ENCODE measurements around the gene SOWAHB.

Gene SOWAHB

GRCh38 chr4:76886214-76886613, 11.7 kb downstream of the SOWAHB start:
- Histone ChIP-seq H4K20me1 (ENCODE audit: insufficient read depth, low read length, poor library complexity, severe bottlenecking) (no peaks in the 10 kb centered on the region), H3K9me3 (ENCODE audit: insufficient read depth, low read depth, low read length) (no peaks in the 10 kb centered on the region), H2AFZ (ENCODE audit: low read length) (no peak overlapping the region), H3K4me1 (ENCODE audit: insufficient read depth, low read length, poor library complexity, severe bottlenecking) (no peaks in the 10 kb centered on the region), H3F3A (ENCODE audit: low read depth) (no peaks in the 10 kb centered on the region), H3K36me3 (ENCODE audit: insufficient read depth, low read length) (no peaks in the 10 kb centered on the region), H3K4me2 (ENCODE audit: low read depth, low read length, poor library complexity, severe bottlenecking) (no peak overlapping the region), H3K79me2 (ENCODE audit: insufficient read depth, low read length) (no peaks in the 10 kb centered on the region), H3K27me3 (ENCODE audit: insufficient read depth, low read length, poor library complexity, severe bottlenecking) (no peaks in the 10 kb centered on the region), H3K9ac (ENCODE audit: low read depth, low read length, poor library complexity, severe bottlenecking) (no peak overlapping the region), H3K9me2 (replicated peaks; ENCODE audit: low read depth, low read length) (no peaks in the 10 kb centered on the region), H3K4me3 (ENCODE audit: low read length, poor library complexity, severe bottlenecking) (no peak overlapping the region)
- TF ChIP-seq, protein P1, sequence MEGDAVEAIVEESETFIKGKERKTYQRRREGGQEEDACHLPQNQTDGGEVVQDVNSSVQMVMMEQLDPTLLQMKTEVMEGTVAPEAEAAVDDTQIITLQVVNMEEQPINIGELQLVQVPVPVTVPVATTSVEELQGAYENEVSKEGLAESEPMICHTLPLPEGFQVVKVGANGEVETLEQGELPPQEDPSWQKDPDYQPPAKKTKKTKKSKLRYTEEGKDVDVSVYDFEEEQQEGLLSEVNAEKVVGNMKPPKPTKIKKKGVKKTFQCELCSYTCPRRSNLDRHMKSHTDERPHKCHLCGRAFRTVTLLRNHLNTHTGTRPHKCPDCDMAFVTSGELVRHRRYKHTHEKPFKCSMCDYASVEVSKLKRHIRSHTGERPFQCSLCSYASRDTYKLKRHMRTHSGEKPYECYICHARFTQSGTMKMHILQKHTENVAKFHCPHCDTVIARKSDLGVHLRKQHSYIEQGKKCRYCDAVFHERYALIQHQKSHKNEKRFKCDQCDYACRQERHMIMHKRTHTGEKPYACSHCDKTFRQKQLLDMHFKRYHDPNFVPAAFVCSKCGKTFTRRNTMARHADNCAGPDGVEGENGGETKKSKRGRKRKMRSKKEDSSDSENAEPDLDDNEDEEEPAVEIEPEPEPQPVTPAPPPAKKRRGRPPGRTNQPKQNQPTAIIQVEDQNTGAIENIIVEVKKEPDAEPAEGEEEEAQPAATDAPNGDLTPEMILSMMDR (conservative IDR thresholded peaks at IDR 0.05; ENCODE audit: low read length): no peak
- no peak for TF ChIP-seq EZH2phosphoT487 (IDR thresholded peaks at IDR 0.05; ENCODE audit: borderline replicate concordance)

DNA sequence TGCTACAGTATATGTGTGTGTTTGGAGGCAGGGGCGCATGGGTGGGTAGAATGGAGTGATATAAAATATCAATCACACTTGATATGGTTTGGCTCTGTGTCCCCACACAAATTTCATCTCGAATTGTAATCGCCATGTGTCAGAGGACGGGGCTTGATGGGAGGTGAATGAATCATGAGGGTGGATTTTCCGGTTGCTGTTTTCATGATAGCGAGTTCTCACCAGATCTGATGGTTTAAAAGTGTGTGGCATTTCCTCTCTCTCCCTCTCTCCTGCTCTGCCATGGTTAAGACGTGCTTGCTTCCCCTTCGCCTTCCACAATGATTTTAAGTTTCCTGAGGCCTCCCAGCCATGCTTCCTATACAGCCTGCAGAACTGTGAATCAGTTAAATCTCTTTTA, 14.8 kb downstream of the SOWAHB start:
- Histone ChIP-seq H3F3A (ENCODE audit: low read depth) (no peaks in the 10 kb centered on the region), H3K9me3 (ENCODE audit: insufficient read depth, low read depth, low read length) (no peaks in the 10 kb centered on the region), H3K9ac (ENCODE audit: low read depth, low read length, poor library complexity, severe bottlenecking) (no peak overlapping the region), H3K27me3 (ENCODE audit: insufficient read depth, low read length, poor library complexity, severe bottlenecking) (no peaks in the 10 kb centered on the region), H4K20me1 (ENCODE audit: insufficient read depth, low read length, poor library complexity, severe bottlenecking) (no peaks in the 10 kb centered on the region), H3K4me2 (ENCODE audit: low read depth, low read length, poor library complexity, severe bottlenecking) (no peak overlapping the region), H3K36me3 (ENCODE audit: insufficient read depth, low read length) (no peaks in the 10 kb centered on the region), H3K4me1 (ENCODE audit: insufficient read depth, low read length, poor library complexity, severe bottlenecking) (no peaks in the 10 kb centered on the region), H3K9me2 (replicated peaks; ENCODE audit: low read depth, low read length) (no peaks in the 10 kb centered on the region), H2AFZ (ENCODE audit: low read length) (no peak overlapping the region), H3K4me3 (ENCODE audit: low read length, poor library complexity, severe bottlenecking) (no peak overlapping the region), H3K79me2 (ENCODE audit: insufficient read depth, low read length) (no peaks in the 10 kb centered on the region)
- no peak for TF ChIP-seq EZH2phosphoT487 (IDR thresholded peaks at IDR 0.05; ENCODE audit: borderline replicate concordance)
- TF ChIP-seq, protein P1 (conservative IDR thresholded peaks at IDR 0.05; ENCODE audit: low read length): no peak

- H3K36me3 ChIP-seq (ENCODE audit: insufficient read depth, low read length): no peaks in the 10 kb centered on the region
- no peak overlapping the region for H3K4me3 ChIP-seq (ENCODE audit: low read length, poor library complexity, severe bottlenecking)
- H3K9ac ChIP-seq (ENCODE audit: low read depth, low read length, poor library complexity, severe bottlenecking): no peak overlapping the region
- H4K20me1 ChIP-seq (ENCODE audit: insufficient read depth, low read length, poor library complexity, severe bottlenecking): no peaks in the 10 kb centered on the region
- no peaks in the 10 kb centered on the region for H3K4me1 ChIP-seq (ENCODE audit: insufficient read depth, low read length, poor library complexity, severe bottlenecking)
- H3F3A ChIP-seq (ENCODE audit: low read depth): no peaks in the 10 kb centered on the region
- H2AFZ ChIP-seq (ENCODE audit: low read length): no peak overlapping the region
- no peaks in the 10 kb centered on the region for H3K79me2 ChIP-seq (ENCODE audit: insufficient read depth, low read length)
- no peaks in the 10 kb centered on the region for H3K27me3 ChIP-seq (ENCODE audit: insufficient read depth, low read length, poor library complexity, severe bottlenecking)
- H3K9me2 ChIP-seq (replicated peaks; ENCODE audit: low read depth, low read length): no peaks in the 10 kb centered on the region
- no peaks in the 10 kb centered on the region for H3K9me3 ChIP-seq (ENCODE audit: insufficient read depth, low read depth, low read length)
- no peak overlapping the region for H3K4me2 ChIP-seq (ENCODE audit: low read depth, low read length, poor library complexity, severe bottlenecking)
- TF ChIP-seq, protein P1 (conservative IDR thresholded peaks at IDR 0.05; ENCODE audit: low read length): no peak
- TF ChIP-seq EZH2phosphoT487 (IDR thresholded peaks at IDR 0.05; ENCODE audit: borderline replicate concordance): no peak
Measured at GRCh38 chr4:76882630-76883029, 15.3 kb downstream of the SOWAHB start.
